NCI-H1105 (cell line): ENCODE results near the gene FBF1.

ENCODE experiments used
- DNase-seq: peaks from one replicate; lab custom pipeline; 2025; lab: John Stamatoyannopoulos, UW

FBF1 gene

GRCh38 chr17:75959051-75959838 lies 18.4 kb upstream of the FBF1 start:
- no peak for DNase-seq

DNA sequence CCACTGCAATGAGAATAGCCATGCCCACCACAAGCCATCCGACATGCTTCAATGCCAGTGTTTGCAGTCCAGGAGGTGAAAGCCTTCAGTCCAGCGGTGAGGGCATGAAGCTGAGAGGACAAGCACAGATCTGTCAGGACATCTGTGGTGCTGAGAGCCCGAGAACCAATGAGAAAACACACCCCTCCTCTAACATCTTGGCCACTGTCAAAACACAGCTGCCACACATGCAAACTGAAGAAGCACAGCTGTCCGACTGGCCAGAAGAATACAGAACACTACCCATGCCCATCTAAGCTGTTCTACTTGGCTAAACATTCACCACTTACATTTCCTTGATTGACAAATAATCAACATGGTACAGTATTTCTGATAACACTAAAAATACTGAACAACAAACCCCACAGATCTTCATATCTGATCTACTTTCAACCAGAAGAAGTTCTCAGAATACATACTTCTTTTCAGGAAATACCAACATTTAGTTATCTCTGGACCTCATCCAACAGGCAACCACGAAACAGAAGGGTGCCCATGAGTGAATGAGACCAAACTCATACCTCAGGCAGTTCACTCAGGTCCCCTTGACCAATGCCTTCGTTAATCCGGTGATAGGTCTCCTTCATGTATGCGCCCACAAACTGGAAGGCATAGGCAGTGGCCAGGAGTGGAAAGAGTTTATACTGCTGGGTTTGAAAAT lies 10.2 kb upstream of the FBF1 start:
- DNase-seq = no peak

DNA sequence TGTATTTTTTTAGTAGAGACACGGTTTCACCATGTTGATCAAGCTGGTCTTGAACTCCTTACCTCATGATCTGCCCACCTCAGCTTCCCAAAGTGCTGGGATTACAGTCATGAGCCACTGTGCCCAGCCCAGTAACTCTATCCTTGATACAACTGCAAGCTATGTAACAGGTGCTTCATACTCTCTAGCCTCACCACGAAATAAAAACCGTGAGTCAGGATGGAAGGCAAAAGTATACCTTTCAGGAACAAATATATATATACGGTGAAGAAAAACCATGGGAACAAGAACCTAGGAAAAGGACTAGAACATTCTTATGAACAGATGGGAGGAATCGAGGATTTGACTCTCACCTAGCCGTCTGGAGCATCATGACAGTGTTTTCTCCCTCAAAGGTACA lies 9.6 kb upstream of the FBF1 start:
- no peak for DNase-seq

- no peak for DNase-seq
Measured at GRCh38 chr17:75945211-75945610, 4.4 kb upstream of the FBF1 start.

DNA sequence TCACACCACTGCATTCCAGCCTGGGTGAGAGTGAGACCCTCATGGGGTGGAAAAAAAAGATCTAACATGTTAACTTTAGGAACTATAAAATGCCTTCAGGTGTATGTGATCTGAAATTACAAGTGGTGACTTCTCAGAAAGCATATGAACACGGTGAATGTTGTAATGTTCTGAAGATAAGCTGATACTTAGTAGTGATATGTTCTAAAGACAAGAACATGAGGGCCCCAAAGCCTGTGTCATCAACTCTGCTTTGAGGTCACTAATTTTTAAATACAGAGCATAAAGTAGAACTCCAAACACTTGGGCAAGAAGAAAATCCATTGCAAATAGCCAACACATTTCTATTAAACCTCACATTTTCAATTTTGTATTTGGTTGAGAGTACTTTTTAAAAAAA lies 2.6 kb upstream of the FBF1 start:
- no peak for DNase-seq

- no peak for DNase-seq
Measured at GRCh38 chr17:75942473-75942872, 1.6 kb upstream of the FBF1 start.

GRCh38 chr17:75941442-75941819 lies 589 bp upstream of the FBF1 start:
- DNase-seq = no peak

GRCh38 chr17:75937652-75938051 lies 3.2 kb downstream of the FBF1 start:
- no peak for DNase-seq

DNA sequence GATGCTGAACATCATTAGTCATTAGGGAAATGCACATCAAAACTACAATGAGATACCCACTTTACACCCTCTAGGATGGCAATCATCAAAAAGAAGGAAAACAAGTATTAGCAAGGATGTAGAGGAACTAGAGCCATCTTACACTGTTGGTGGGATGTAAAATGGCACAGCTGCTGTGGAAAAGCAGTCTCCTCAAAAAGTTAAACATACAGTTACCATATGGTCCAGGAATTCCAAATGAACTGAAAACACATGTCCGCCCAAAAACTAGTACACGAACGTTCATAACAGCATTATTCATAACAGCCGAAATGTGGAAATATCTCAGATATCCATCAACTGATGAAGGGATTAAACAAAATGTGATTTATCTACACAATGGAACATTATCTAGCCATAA lies 7.0 kb downstream of the FBF1 start:
- no peak for DNase-seq

GRCh38 chr17:75932852-75933251 lies 8.0 kb downstream of the FBF1 start:
- no peak for DNase-seq

- DNase-seq = no peak
Measured at GRCh38 chr17:75931062-75931461, 9.8 kb downstream of the FBF1 start.

- peak; percentile 4 for DNase-seq
Measured at GRCh38 chr17:75927286-75927922, 13.4 kb downstream of the FBF1 start.

DNA sequence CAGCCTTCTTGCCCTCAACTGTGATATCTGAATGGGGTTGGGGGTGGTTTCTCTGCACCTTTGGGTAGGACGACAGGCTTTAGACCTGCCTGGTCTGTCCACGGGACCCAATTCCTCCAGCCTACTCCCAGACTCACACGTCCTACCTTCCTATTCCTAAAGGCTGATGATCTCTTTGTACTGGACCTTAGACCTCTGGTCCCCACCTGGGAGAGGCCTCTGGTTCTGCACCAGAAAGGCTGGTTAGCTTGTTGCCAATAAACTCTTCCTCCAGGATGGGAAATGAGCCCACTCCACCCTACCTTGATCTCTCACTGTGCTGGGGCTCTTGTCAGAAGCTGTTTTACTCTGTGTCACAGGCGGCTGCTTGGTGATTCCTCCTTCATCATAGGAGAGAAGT lies 14.4 kb downstream of the FBF1 start:
- no peak for DNase-seq

- DNase-seq = no peak
Measured at GRCh38 chr17:75925912-75926311, 14.9 kb downstream of the FBF1 start.

DNA sequence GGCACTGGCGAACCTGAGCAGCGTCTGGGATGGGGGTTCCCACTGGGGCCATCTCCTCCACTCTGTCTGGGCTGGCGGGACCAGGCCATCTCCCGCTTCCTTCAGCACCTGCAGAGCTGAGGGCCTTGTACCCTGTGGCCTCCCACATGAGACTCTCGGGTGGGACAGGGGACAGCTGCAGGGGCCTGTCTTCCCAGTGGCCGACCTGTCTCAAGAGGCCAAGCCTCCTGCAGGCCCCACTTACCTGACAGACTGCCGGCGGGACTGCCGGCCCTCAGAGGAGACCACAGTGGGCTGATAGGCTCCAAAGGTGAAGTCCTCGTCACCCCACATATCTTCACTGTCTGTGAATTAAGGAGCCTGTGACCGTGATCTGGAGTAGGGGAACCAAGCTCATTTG lies 15.7 kb downstream of the FBF1 start:
- DNase-seq = no peak

- DNase-seq = no peak
Measured at GRCh38 chr17:75922963-75923874, 17.6 kb downstream of the FBF1 start.

DNA sequence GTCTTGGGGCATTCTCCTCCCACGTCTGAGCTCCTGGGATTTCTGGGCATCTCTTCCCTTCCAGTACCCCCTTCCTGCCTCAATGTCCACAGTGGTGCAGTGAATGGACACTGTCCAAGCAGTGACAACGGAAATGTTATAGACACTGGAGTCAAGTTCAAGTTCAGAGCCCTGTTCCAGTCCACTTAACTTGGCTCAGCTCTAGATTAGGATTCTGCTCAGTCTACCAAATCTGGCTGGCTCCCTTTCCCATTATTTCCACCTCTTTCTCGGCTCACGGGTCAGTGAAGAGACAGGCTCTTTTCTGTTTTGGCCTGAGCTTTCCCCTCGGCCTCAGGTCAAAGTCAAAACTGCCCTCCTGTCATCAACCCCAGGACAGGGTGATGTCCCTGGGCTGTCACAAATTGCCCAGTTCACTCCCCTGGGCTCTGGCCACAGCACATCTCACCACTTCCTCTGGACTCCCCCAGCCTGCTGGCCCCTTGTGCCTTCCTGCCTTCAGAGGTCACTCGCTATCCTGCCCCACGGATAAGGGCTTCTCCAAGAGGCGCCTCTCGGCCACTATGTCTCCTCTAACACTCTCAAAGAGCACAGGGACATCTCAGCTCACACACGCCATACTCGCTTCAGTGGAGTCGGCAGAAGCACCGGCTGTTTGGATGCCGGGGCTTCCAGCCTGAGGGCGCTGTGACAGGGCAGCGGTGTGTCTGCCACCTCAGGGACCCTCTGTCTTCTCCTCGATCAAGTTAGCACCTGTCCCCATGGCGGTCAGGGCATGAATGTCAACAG lies 18.5 kb downstream of the FBF1 start:
- DNase-seq = no peak

- DNase-seq = no peak
Measured at GRCh38 chr17:75921596-75921995, 19.2 kb downstream of the FBF1 start.

- no peak for DNase-seq
Measured at GRCh38 chr17:75920045-75920560, 20.7 kb downstream of the FBF1 start.

GRCh38 chr17:75919611-75920010 lies 21.2 kb downstream of the FBF1 start:
- no peak for DNase-seq

DNA sequence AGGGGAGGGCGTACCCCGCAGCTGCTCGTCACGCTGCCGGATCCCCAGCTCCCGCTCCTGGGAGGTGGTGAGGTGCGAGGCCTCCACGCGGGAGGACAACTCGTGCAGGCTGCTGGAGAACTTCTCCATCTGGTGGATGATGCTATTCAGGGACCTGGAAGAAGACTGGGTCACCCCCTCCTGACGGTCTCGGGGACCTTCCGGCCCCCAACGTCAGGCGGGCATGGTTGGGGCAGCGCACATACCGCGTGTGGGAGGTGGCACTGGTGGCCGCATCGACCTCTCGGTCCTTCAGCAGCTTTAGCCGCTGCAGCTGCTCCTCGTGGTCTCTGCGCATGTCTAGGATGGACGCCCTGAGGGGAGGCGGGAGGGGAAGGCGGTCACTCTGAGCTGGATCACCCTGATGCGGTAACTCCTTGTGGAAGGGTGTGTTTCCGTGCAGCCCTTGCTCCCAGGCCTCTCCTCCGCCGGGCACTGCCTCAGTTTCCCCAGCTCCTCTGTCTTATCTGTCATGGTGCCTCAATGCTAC lies 22.9 kb downstream of the FBF1 start:
- no peak for DNase-seq
